ENCODE results near the gene CDC42EP4. TPM values are rescaled to one million over a fixed set of nuclear protein-coding genes. Genes with fewer than 3 reads are reported as not detected.

CDC42EP4 gene
- total RNA-seq, 4 donors from 2014 or later: 33.0 to 94.6 (median 69.7) TPM

DNA sequence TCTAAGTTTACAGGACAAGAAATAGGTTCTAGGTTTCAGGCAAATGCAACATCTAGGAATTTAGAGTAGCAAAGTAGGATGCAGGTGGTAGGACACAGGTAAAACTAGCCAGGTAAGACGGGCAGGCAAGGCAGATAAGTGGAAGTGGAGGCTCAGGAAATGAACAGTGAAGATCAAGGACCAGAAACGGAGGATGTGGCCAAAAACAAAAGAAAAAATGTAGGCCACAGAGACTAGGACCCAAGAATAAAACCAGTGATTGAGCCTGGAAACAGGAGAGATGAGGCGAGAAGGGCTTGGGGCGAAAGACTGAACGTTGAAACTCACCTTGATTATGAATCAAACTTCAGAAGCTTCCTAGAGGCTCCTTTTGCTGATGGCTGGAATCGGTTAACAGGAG is 74.1 kb downstream of the CDC42EP4 start:
- intact Hi-C loops (cut with DNase I; ENCODE audit: low total_unique reads): no loop called here
- 68 to 73% methylated on average over 6 of the region's 6 CpGs for WGBS, 2 donors
- TF ChIP-seq POLR2A (IDR thresholded peaks at IDR 0.05): no peak
- TF ChIP-seq, protein P1, sequence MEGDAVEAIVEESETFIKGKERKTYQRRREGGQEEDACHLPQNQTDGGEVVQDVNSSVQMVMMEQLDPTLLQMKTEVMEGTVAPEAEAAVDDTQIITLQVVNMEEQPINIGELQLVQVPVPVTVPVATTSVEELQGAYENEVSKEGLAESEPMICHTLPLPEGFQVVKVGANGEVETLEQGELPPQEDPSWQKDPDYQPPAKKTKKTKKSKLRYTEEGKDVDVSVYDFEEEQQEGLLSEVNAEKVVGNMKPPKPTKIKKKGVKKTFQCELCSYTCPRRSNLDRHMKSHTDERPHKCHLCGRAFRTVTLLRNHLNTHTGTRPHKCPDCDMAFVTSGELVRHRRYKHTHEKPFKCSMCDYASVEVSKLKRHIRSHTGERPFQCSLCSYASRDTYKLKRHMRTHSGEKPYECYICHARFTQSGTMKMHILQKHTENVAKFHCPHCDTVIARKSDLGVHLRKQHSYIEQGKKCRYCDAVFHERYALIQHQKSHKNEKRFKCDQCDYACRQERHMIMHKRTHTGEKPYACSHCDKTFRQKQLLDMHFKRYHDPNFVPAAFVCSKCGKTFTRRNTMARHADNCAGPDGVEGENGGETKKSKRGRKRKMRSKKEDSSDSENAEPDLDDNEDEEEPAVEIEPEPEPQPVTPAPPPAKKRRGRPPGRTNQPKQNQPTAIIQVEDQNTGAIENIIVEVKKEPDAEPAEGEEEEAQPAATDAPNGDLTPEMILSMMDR (IDR thresholded peaks at IDR 0.05): no peak
- no peak for DNase-seq (ENCODE audit: low spot score in 2 of 2)
- no peak overlapping the region for H3K4me3 ChIP-seq (ENCODE audit: low read depth, poor library complexity, severe bottlenecking)

DNA sequence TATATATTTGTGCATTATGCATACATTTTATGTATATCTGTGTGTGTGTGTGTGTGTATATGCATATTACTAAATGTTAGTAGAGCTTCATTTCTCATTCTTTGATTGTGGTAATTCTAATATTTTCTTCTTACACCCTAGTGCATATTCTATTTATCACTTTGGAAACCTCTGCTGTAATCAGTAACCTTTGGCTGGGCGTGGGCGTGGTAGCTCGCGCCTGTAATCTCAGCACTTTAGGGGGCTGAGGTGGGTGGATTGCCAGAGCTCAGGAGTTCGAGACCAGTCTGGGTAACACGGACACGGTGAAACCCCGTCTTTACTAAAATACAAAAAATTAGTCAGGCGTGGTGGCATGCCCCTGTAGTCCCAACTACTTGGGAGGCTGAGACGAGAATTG is 77.1 kb downstream of the CDC42EP4 start:
- no peak for DNase-seq (ENCODE audit: low spot score in 2 of 2)
- intact Hi-C loops (cut with DNase I; ENCODE audit: low total_unique reads): no loop called here
- TF ChIP-seq, protein P1 (IDR thresholded peaks at IDR 0.05): no peak
- TF ChIP-seq POLR2A (IDR thresholded peaks at IDR 0.05): no peak
- H3K4me3 ChIP-seq (ENCODE audit: low read depth, poor library complexity, severe bottlenecking): no peak overlapping the region
- 86 to 91% methylated on average over 10 of the region's 10 CpGs for WGBS, 2 donors

Other genes with a start within 250 kb of the CDC42EP4 start
- 10 to 100 TPM; 41.6 to 59.0 (median 47.1) TPM for gene SLC39A11, start 219.3 kb downstream of the CDC42EP4 start, total RNA-seq
- gene SSTR2, start 147.0 kb downstream of the CDC42EP4 start, total RNA-seq: under 1 TPM; 0.15 to 0.78 (median 0.45) TPM
- 10 to 100 TPM; 18.3 to 33.2 (median 23.9) TPM for gene COG1, start 118.9 kb downstream of the CDC42EP4 start, total RNA-seq
- gene CPSF4L, start 50.1 kb downstream of the CDC42EP4 start, total RNA-seq: not detected